Fibroblast of skin of scalp (primary cell): ENCODE results near the gene ACER3.
"Not testable (repeated sequence)": the region's sequence is repeated elsewhere in the genome, so short reads cannot be mapped to it uniquely, and the experiment has no call there.

ENCODE experiments used
- DNase-seq: peaks from one replicate; pipeline ENCODE4 v3.0.0-alpha.2; 2013

The ACER3 gene

GRCh38 chr11:76919887-76920746, 59.4 kb downstream of the ACER3 start:
- DNase-seq: peak; percentile 82

GRCh38 chr11:76927160-76927559, 66.4 kb downstream of the ACER3 start:
- no peak for DNase-seq

- no peak for DNase-seq
These were observed 74.3 kb downstream of the ACER3 start for GRCh38 chr11:76935042-76935441.

DNA sequence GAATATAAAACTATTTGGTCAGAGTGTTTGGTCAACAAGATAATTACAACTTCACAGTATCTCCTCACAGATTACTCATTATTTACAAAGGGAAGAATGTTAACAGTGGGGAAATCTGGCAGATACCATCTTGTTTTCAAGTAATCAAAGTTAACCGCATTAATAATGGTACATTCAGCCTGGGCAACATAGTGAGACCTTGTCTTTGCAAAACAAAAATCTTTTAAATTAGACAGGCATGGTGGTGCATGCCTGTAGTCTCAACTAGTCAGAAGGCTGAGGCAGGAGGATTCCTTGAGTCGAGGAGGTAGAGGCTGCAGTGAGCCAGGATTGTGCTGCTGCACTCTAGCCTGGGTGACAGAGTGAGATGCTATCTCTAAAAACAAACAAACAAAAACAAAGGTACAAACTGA, 78.5 kb downstream of the ACER3 start:
- DNase-seq: no peak

DNA sequence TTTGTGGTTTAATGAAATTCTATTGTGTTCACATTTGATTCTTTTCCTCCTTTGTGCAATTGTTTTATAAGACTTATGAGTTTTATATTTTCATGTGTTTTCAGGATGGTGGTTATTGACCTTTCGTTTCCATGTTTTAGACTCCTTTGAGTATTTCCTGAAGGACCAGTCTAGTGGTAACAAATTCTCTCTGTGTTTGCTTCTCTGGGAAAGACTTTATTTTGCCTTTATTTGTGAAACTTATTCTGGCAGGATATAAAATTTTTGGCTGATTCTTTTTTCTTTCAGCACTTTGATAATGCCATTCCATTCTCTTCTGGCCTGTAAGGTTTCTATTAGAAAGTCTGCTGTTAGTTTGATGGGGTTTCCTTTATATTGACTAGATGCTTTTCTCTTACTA, 83.5 kb downstream of the ACER3 start:
- DNase-seq: no peak

GRCh38 chr11:76946223-76946622, 85.5 kb downstream of the ACER3 start:
- no peak for DNase-seq

- DNase-seq: no peak
These were observed 86.5 kb downstream of the ACER3 start for GRCh38 chr11:76947190-76947589.

- no peak for DNase-seq
These were observed 87.1 kb downstream of the ACER3 start for GRCh38 chr11:76947800-76948199.

- no peak for DNase-seq
These were observed 94.9 kb downstream of the ACER3 start for GRCh38 chr11:76955459-76956114.

- no peak for DNase-seq
These were observed 102.1 kb downstream of the ACER3 start for GRCh38 chr11:76962583-76963416.

DNA sequence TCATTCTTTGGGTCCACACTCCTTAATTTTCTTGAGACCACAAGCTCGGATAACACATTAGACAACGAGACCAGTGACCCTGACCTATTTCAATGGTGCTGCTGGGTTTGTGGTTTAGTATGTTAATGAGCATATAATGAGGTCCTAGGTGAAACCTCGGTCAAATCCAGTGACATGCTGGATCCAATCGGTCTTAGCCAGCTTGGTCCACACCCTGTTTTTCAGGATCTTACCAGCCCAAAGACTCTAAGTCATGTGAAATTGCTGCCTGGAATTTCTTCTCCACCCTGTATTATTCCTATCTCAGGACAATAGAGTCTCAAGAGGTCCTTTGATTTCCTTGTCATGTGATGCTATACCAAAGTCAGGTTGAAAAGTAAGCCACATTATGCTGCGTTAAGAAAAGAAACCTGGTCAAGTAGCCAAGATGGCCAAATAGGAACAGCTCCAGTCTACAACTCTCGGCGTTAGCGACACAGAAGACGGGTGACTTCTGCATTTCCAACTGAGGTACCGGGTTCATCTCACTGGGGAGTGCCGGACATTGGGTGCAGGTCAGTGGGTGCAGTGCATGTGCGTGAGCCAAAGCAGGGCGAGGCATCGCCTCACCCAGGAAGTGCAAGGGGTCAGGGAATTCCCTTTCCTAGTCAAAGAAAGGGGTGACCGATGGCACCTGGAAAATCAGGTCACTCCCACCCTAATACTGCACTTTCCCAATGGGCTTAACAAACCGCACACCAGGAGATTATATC, 102.9 kb downstream of the ACER3 start:
- not testable (repeated sequence) for DNase-seq

DNA sequence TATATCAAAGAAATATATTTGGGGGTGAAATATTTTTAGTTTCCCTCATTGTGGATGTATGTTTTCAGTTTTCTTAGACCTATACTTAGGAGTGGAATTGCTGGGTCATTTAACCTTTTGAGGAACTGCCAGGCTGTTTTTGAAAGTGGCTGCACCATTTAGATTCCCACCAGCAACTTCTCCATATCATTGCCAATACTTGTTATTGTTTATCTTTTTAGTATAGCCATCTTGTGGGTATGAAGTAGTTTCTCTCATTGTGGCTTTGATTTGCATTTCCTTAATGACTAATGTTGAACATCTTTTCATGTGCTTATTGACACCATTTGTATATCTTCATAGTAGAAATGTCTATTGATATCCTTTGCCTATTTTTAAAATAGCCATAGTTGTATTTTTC, 111.3 kb downstream of the ACER3 start:
- DNase-seq: no peak

GRCh38 chr11:76974179-76974891, 113.6 kb downstream of the ACER3 start:
- DNase-seq: no peak

DNA sequence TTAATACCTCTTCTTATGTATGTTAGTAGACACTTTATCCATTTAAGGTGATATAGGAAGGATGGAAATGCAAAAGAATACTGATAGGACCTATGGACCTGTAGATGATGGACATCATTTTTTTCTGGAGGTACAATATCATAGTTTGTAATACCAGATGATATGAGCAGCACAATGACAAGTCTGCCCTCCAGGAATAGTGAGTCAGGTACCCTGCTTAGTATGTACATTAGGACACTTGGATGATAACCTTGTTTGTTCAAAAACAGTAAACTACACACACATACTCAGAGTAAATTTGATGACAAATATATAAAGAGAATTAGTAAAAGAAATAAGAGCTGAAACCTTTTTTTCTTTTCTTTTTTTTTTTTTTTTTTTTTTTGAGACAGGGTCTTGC, 114.8 kb downstream of the ACER3 start:
- DNase-seq: no peak

DNA sequence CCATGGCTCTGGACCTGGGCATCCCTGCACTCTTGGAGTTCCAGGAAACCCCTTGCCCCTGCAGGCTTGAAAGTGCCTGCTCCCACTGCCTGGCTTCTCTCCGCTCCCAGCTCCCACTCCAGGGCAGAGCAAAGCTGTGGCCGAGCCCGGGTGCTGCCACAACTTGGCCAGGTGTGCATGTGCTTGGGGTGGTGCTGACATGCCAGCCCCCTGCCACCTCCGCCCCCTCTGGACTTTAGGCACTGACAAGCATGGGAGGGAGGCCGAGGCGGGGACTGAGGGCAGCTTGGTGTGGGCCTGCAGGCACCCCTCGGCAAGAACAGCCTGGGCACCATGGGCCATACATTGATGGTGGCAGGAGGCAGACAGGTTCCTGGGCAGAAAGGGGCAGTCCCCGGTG, 117.1 kb downstream of the ACER3 start:
- no peak for DNase-seq

- DNase-seq: no peak
These were observed 117.5 kb downstream of the ACER3 start for GRCh38 chr11:76978239-76978638.

DNA sequence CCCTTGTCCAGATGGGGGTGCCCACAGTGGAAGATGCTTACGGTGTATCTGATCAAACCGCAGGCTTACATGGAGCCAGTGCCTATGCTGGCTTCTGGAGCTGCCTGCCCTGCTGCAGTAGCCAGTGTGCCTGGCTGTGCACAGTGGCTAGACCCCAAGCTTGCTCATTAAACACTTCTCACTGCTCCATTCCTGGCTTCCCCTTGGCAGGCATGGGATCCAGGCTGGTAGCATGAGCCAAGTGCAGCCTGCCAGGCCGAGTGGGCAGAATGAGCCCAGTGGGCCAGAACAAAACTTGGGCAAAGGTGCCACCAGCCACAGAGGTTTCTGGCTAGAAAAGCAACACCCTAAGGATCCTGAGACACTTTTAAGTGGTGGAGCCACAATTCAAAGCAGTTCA, 118.1 kb downstream of the ACER3 start:
- DNase-seq: no peak

- no peak for DNase-seq
These were observed 119.5 kb downstream of the ACER3 start for GRCh38 chr11:76980196-76980595.

- no peak for DNase-seq
These were observed 124.0 kb downstream of the ACER3 start for GRCh38 chr11:76984743-76985142.

DNA sequence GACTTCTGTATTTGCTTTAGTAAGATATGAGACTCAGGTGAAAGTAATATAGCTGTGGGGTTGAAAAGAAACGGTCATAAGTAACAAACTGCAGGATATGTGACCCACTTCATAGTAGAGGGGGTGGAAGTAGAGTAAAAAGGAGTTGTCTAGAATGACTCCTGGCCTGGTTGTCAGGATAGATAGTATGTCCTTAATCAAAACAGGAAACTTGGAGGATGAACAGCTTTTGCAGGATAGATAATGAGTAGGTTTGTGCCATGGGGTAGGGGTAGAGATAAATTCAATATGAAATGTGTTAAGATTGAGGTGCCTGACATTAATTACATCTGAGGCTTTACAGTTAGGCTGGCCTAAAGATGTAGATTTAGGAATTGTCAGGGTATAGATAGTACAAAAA, 126.5 kb downstream of the ACER3 start:
- no peak for DNase-seq

DNA sequence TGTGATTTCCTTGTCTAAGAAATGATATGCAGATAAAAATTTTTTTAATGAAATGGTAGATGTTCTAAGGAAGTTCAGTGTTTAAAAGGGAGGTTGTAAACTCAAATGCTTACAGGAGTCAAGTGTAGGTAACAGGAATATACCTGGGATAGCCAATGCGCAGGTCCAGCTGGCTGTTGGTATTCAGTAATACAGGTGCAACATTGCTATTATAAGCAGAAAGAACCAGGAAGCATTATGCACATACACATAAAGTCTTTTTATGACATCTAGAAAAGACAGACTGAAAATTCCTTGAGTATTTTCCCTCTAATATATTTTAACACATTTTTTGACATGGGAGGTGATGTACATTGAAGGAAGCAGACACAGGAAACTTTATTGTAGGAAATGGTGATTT, 129.9 kb downstream of the ACER3 start:
- no peak for DNase-seq

DNA sequence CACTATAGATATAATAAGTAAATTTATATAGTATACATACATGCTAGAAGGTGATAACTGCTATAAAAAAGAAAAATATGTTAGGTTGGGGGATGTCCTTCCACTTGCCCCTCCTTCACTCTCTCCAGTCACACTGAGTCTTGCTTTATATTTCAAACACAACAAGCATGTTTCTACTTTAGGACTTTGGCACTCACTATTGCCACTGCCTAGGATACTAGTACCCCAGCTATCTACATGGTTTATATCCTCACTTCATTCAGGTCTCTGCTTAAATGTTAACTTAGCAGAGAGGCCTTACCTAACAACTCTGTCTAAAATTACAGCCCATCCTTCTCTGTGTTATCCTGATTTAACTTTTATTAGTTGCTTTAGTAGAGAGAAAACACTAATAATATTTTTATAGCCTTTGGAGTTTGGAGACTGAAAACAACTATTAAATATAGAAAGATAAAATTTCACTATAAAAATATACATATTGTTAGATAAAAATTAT, 134.4 kb downstream of the ACER3 start:
- DNase-seq: no peak
